D341Med (cell line): Measurements from ENCODE around the gene ZBTB7C.

Experiments used
- DNase-seq: peaks from one replicate; pipeline ENCODE4 v3.0.0; 2012; ENCODE audit warnings: low spot score

Gene ZBTB7C

GRCh38 chr18:47993409-47993808 lies 415.8 kb downstream of the ZBTB7C start:
- DNase-seq = no peak

GRCh38 chr18:47992976-47993375 lies 416.2 kb downstream of the ZBTB7C start:
- no peak for DNase-seq

GRCh38 chr18:47992266-47992665 lies 416.9 kb downstream of the ZBTB7C start:
- DNase-seq = no peak

GRCh38 chr18:47990981-47991380 lies 418.2 kb downstream of the ZBTB7C start:
- peak; percentile 83 for DNase-seq

GRCh38 chr18:47987388-47987699 lies 421.8 kb downstream of the ZBTB7C start:
- no peak for DNase-seq

- no peak for DNase-seq
Measured at GRCh38 chr18:47986620-47987387, 422.4 kb downstream of the ZBTB7C start.

GRCh38 chr18:47985866-47986265 lies 423.3 kb downstream of the ZBTB7C start:
- DNase-seq = no peak

GRCh38 chr18:47984991-47985390 lies 424.2 kb downstream of the ZBTB7C start:
- no peak for DNase-seq

GRCh38 chr18:47983946-47984345 lies 425.2 kb downstream of the ZBTB7C start:
- DNase-seq = peak; percentile 75

GRCh38 chr18:47983055-47983454 lies 426.1 kb downstream of the ZBTB7C start:
- DNase-seq = no peak

GRCh38 chr18:47981830-47982229 lies 427.4 kb downstream of the ZBTB7C start:
- DNase-seq = no peak

- no peak for DNase-seq
Measured at GRCh38 chr18:47981320-47981719, 427.9 kb downstream of the ZBTB7C start.

GRCh38 chr18:47979611-47980200 lies 429.5 kb downstream of the ZBTB7C start:
- DNase-seq = no peak

GRCh38 chr18:47978603-47979002 lies 430.6 kb downstream of the ZBTB7C start:
- DNase-seq = peak; percentile 59

- no peak for DNase-seq
Measured at GRCh38 chr18:47978141-47978540, 431.0 kb downstream of the ZBTB7C start.
